ENCODE measurements around the gene TBX15. TPM values are rescaled to one million over a fixed set of nuclear protein-coding genes. Genes with fewer than 3 reads are reported as not detected.
A peak's percentile ranks its signal among the peaks of the same experiment; 100 is the strongest.

Gene TBX15
- total and polyA plus RNA-seq, 9 of the 15 experiments (the other 6 are each of a cell fraction or from before 2014, with no cell fraction given) = 0.03 to 3.4 (median 2.3) TPM

DNA sequence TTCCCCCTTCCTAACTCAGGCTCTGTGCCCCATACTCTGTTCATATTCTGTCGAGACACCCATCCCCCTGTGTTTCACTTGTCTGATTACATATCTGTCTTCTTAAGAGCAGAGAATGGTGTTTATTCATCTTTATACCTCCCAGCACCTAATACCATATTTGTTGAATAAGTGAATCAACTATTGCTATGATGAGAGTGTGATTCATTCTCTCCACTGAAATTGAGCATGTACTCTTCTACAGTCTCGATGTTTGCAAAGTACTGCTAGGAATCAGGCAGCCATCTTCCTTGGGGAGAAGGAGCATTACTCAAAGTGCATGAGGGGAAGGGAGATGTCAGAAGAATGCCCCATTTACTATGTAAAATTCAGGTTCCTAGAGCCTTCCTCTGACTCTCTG is 27.0 kb downstream of the TBX15 start (continued):
- TF ChIP-seq KDM2B (CRISPR knock-in tag; IDR thresholded peaks at IDR 0.05) (no peak), ZNF311 (CRISPR knock-in tag; IDR thresholded peaks at IDR 0.05) (0 out of 2 replicates have a peak, but pooled peaks have one; percentile 47), ZNF696 (CRISPR knock-in tag; conservative IDR thresholded peaks at IDR 0.05) (no peak)

DNA sequence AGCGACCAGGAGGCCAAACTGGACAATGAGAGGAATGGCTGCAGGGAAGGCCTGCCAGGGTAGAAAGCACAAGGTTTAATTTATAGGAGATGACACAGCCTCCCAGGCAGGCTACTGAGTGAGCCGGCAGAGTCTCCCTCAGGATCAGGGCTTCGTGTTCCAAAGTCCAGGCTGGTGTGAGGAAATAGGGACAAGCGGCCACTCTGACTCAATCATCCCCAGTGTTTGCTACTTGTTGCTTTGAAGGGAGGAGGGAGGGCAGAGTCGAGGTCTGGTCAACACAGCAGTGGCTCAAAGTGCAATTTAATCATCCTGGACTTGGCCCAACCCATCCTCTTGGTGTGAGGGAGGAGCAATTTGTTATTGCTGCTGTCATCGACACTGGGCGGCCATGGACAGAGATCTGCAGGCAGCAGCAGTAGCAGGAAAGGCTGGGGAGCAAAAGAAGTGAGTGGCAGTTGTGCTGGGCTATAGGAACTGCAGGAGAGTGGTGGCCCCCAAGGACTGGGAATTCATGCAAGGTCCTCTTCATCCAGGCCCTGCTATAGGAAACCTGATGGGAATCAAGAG is 27.5 kb downstream of the TBX15 start:
- DNase-seq (ENCODE audit: extremely low read depth in 1 of 4, low spot score in 3 of 4) (peak in 1 of 4 experiments; percentile 55), FAIRE-seq (no peak), ATAC-seq (peak; percentile 82)
- BruUV-seq (replicated peaks) = no TSS peak
- Histone ChIP-seq H3K27ac (ENCODE audit: extremely low read depth, low read depth, low read length) (no peak overlapping the region), H3K9me1 (ENCODE audit: control insufficient read depth, insufficient read depth, low read length) (no peaks in the 10 kb centered on the region), H3K9ac (ENCODE audit: insufficient read depth in 1 of 2, low read depth in 2 of 2, low read length in 2 of 2) (0 out of 4 replicates have a peak overlapping the region, but pooled peaks of 1 of the 2 experiments have one; percentile 19), H3K36me3 (ENCODE audit: control insufficient read depth, insufficient read depth, low read length) (no peaks in the 10 kb centered on the region), H3K27me3 (ENCODE audit: control insufficient read depth in 2 of 2, insufficient read depth in 2 of 2, low read length in 2 of 2) (no peaks in the 10 kb centered on the region), H3K9me3 (replicated peaks; ENCODE audit: control insufficient read depth, insufficient read depth, low read depth, low read length) (no peaks in the 10 kb centered on the region), H2AFZ (ENCODE audit: low read depth, low read length) (no peak overlapping the region; the same call in 1 of the 2 replicates), H3K4me1 (replicated peaks in 1 of 2; ENCODE audit: control insufficient read depth in 2 of 2, insufficient read depth in 2 of 2, low read length in 2 of 2) (peaks cover 0 to 17% of the 10 kb centered on the region in 2 experiments; a peak in 3 of 5 replicates), H3K4me2 (ENCODE audit: insufficient read depth, low read length) (no peak overlapping the region; the same call in 1 of the 2 replicates), H4K20me1 (replicated peaks; ENCODE audit: control insufficient read depth, insufficient read depth, low read length) (no peaks in the 10 kb centered on the region), H3K79me2 (ENCODE audit: control insufficient read depth, insufficient read depth, low read length) (no peaks in the 10 kb centered on the region), H3K4me3 (no peak overlapping the region)
- intact Hi-C loops (cut with micrococcal nuclease) (no loop called here), in situ Hi-C loops (cut with MboI) (no loop called here)
- CTCF ChIA-PET (ENCODE audit: low intra/inter-chr PET ratio) = no interaction called here
- POLR2A ChIA-PET = no interaction called here
- WGBS (ENCODE audit: insufficient coverage, low coverage, missing lambda C conversion rate) = 4% methylated on average over 7 of the region's 7 CpGs
- TF ChIP-seq, protein P1, sequence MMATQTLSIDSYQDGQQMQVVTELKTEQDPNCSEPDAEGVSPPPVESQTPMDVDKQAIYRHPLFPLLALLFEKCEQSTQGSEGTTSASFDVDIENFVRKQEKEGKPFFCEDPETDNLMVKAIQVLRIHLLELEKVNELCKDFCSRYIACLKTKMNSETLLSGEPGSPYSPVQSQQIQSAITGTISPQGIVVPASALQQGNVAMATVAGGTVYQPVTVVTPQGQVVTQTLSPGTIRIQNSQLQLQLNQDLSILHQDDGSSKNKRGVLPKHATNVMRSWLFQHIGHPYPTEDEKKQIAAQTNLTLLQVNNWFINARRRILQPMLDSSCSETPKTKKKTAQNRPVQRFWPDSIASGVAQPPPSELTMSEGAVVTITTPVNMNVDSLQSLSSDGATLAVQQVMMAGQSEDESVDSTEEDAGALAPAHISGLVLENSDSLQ (IDR thresholded peaks at IDR 0.05) = peak; percentile 75
- TF ChIP-seq NR3C1 (CRISPR knock-in tag; IDR thresholded peaks at IDR 0.05) (no peak), GABPB1 (CRISPR knock-in tag; IDR thresholded peaks at IDR 0.05) (no peak), SRF (CRISPR knock-in tag; IDR thresholded peaks at IDR 0.05) (0 out of 4 replicates have a peak, but pooled peaks of 1 of the 2 experiments have one; percentile 68)
- TF ChIP-seq, protein P2, sequence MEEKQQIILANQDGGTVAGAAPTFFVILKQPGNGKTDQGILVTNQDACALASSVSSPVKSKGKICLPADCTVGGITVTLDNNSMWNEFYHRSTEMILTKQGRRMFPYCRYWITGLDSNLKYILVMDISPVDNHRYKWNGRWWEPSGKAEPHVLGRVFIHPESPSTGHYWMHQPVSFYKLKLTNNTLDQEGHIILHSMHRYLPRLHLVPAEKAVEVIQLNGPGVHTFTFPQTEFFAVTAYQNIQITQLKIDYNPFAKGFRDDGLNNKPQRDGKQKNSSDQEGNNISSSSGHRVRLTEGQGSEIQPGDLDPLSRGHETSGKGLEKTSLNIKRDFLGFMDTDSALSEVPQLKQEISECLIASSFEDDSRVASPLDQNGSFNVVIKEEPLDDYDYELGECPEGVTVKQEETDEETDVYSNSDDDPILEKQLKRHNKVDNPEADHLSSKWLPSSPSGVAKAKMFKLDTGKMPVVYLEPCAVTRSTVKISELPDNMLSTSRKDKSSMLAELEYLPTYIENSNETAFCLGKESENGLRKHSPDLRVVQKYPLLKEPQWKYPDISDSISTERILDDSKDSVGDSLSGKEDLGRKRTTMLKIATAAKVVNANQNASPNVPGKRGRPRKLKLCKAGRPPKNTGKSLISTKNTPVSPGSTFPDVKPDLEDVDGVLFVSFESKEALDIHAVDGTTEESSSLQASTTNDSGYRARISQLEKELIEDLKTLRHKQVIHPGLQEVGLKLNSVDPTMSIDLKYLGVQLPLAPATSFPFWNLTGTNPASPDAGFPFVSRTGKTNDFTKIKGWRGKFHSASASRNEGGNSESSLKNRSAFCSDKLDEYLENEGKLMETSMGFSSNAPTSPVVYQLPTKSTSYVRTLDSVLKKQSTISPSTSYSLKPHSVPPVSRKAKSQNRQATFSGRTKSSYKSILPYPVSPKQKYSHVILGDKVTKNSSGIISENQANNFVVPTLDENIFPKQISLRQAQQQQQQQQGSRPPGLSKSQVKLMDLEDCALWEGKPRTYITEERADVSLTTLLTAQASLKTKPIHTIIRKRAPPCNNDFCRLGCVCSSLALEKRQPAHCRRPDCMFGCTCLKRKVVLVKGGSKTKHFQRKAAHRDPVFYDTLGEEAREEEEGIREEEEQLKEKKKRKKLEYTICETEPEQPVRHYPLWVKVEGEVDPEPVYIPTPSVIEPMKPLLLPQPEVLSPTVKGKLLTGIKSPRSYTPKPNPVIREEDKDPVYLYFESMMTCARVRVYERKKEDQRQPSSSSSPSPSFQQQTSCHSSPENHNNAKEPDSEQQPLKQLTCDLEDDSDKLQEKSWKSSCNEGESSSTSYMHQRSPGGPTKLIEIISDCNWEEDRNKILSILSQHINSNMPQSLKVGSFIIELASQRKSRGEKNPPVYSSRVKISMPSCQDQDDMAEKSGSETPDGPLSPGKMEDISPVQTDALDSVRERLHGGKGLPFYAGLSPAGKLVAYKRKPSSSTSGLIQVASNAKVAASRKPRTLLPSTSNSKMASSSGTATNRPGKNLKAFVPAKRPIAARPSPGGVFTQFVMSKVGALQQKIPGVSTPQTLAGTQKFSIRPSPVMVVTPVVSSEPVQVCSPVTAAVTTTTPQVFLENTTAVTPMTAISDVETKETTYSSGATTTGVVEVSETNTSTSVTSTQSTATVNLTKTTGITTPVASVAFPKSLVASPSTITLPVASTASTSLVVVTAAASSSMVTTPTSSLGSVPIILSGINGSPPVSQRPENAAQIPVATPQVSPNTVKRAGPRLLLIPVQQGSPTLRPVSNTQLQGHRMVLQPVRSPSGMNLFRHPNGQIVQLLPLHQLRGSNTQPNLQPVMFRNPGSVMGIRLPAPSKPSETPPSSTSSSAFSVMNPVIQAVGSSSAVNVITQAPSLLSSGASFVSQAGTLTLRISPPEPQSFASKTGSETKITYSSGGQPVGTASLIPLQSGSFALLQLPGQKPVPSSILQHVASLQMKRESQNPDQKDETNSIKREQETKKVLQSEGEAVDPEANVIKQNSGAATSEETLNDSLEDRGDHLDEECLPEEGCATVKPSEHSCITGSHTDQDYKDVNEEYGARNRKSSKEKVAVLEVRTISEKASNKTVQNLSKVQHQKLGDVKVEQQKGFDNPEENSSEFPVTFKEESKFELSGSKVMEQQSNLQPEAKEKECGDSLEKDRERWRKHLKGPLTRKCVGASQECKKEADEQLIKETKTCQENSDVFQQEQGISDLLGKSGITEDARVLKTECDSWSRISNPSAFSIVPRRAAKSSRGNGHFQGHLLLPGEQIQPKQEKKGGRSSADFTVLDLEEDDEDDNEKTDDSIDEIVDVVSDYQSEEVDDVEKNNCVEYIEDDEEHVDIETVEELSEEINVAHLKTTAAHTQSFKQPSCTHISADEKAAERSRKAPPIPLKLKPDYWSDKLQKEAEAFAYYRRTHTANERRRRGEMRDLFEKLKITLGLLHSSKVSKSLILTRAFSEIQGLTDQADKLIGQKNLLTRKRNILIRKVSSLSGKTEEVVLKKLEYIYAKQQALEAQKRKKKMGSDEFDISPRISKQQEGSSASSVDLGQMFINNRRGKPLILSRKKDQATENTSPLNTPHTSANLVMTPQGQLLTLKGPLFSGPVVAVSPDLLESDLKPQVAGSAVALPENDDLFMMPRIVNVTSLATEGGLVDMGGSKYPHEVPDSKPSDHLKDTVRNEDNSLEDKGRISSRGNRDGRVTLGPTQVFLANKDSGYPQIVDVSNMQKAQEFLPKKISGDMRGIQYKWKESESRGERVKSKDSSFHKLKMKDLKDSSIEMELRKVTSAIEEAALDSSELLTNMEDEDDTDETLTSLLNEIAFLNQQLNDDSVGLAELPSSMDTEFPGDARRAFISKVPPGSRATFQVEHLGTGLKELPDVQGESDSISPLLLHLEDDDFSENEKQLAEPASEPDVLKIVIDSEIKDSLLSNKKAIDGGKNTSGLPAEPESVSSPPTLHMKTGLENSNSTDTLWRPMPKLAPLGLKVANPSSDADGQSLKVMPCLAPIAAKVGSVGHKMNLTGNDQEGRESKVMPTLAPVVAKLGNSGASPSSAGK (IDR thresholded peaks at IDR 0.05) = peak; percentile 55
